Stimulated activated CD4-positive, alpha-beta T cell treated with anti-CD3 and anti-CD28 coated beads, TNF-alpha, amount 100 ng/mL, for 1 hour (primary cell): ENCODE results near the gene CDK2.
"Not testable (repeated sequence)": the region's sequence is repeated elsewhere in the genome, so short reads cannot be mapped to it uniquely, and the experiment has no call there.

ENCODE experiments used
- DNase-seq, 3 donors: peaks; one replicate each; pipeline ENCODE4 v3.0.0-alpha.2; 2020; ENCODE audit warnings: low read depth in 3 of 3, low spot score in 1 of 3

The CDK2 gene

GRCh38 chr12:55979069-55979468, 12.4 kb downstream of the CDK2 start:
- no peak for DNase-seq

GRCh38 chr12:55981882-55982281, 15.3 kb downstream of the CDK2 start:
- not testable (repeated sequence) for DNase-seq

- DNase-seq, result no peak
Measured at GRCh38 chr12:55982319-55982936, 15.8 kb downstream of the CDK2 start.

GRCh38 chr12:55983232-55983842, 16.7 kb downstream of the CDK2 start:
- DNase-seq, result no peak

GRCh38 chr12:55984861-55985260, 18.2 kb downstream of the CDK2 start:
- no peak for DNase-seq

GRCh38 chr12:55985341-55985740, 18.7 kb downstream of the CDK2 start:
- DNase-seq, result no peak

GRCh38 chr12:55985976-55986375, 19.3 kb downstream of the CDK2 start:
- DNase-seq, result not testable (repeated sequence)

- DNase-seq, result no peak
Measured at GRCh38 chr12:55991110-55991509, 24.5 kb downstream of the CDK2 start.

GRCh38 chr12:55993230-55993853, 26.7 kb downstream of the CDK2 start:
- no peak for DNase-seq

- DNase-seq, result no peak
Measured at GRCh38 chr12:55995366-55995765, 28.7 kb downstream of the CDK2 start.

GRCh38 chr12:55996201-55996714, 29.6 kb downstream of the CDK2 start:
- peak in 2 of 3 donors; percentile 37 to 40 for DNase-seq

- DNase-seq, result no peak
Measured at GRCh38 chr12:55996715-55997534, 30.3 kb downstream of the CDK2 start, which contains the start of gene SUOX. Gene SUOX, plus strand, starts transcription at chr12:55997276. Its CDS starts 4,946 bp downstream, at chr12:56002222.

- no peak for DNase-seq
Measured at GRCh38 chr12:55997535-55997859, 30.9 kb downstream of the CDK2 start.

- not testable (repeated sequence) for DNase-seq
Measured at GRCh38 chr12:55999522-55999921, 32.9 kb downstream of the CDK2 start.

GRCh38 chr12:55999999-56000540, 33.4 kb downstream of the CDK2 start:
- not testable (repeated sequence) for DNase-seq

- DNase-seq, result no peak
Measured at GRCh38 chr12:56001487-56002100, 35.0 kb downstream of the CDK2 start.

- DNase-seq, result not testable (repeated sequence)
Measured at GRCh38 chr12:56003376-56003775, 36.7 kb downstream of the CDK2 start.

GRCh38 chr12:56004211-56004610, 37.6 kb downstream of the CDK2 start:
- DNase-seq, result no peak

GRCh38 chr12:56007564-56008559, 41.2 kb downstream of the CDK2 start:
- peak; percentile 40 to 62 (median 51) for DNase-seq
